ENCODE measurements around the gene EFL1.
"Not testable (repeated sequence)": the region's sequence is repeated elsewhere in the genome, so short reads cannot be mapped to it uniquely, and the experiment has no call there.

DNA sequence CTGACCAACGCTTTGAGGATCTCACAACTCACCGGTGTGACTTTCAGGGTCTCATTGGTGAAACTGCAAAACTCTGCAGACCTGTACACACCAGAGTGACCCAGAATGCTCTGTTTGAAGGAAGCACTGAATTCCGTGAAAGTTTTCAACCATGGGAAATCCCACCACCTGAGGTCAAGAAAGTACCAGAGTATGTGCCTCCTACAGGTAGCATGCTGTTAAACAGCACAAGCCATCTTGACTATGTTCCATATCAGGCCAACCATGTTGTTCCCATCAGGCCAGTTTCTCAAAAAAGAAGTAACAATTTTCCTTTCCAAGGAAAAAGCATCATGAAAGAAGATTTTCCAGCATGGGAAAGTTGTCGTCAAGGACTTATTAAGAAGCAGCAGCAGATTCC lies 19.9 kb upstream of the EFL1 start:
- not testable (repeated sequence) for TF ChIP-seq CEBPB (IDR thresholded peaks at IDR 0.05; ENCODE audit: borderline replicate concordance in 1 of 2, low read depth in 2 of 2, low read length in 2 of 2); SREBF1 (IDR thresholded peaks at IDR 0.05; ENCODE audit: low read length); POLR2A (IDR thresholded peaks at IDR 0.05; ENCODE audit: low read depth, low read length); RCOR1 (conservative IDR thresholded peaks at IDR 0.05; ENCODE audit: low read depth, low read length); RAD21 (IDR thresholded peaks at IDR 0.05; ENCODE audit: insufficient read depth, low read depth, low read length); ETV6 (conservative IDR thresholded peaks at IDR 0.05 in 1 of 2, IDR thresholded peaks at IDR 0.05 in 1 of 2; ENCODE audit: borderline replicate concordance in 1 of 2, low read depth in 1 of 2); ZNF274 (IDR thresholded peaks at IDR 0.05; ENCODE audit: insufficient read depth, insufficient read length)
- TF ChIP-seq, protein P1, sequence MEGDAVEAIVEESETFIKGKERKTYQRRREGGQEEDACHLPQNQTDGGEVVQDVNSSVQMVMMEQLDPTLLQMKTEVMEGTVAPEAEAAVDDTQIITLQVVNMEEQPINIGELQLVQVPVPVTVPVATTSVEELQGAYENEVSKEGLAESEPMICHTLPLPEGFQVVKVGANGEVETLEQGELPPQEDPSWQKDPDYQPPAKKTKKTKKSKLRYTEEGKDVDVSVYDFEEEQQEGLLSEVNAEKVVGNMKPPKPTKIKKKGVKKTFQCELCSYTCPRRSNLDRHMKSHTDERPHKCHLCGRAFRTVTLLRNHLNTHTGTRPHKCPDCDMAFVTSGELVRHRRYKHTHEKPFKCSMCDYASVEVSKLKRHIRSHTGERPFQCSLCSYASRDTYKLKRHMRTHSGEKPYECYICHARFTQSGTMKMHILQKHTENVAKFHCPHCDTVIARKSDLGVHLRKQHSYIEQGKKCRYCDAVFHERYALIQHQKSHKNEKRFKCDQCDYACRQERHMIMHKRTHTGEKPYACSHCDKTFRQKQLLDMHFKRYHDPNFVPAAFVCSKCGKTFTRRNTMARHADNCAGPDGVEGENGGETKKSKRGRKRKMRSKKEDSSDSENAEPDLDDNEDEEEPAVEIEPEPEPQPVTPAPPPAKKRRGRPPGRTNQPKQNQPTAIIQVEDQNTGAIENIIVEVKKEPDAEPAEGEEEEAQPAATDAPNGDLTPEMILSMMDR (IDR thresholded peaks at IDR 0.05 in 2 of 3, conservative IDR thresholded peaks at IDR 0.05 in 1 of 3; ENCODE audit: control insufficient read depth in 2 of 3, extremely low read depth in 1 of 3, insufficient read depth in 1 of 3, low read depth in 3 of 3, low read length in 3 of 3): not testable (repeated sequence)

All from GM12878 (cell line).